Heart right ventricle (tissue), 16 donors: ENCODE measurements around the gene FOXQ1. TPM values are rescaled to one million over a fixed set of nuclear protein-coding genes. Genes with fewer than 3 reads are reported as not detected.

Experiments used
- ATAC-seq, 8 donors: fragments of 200-7000 bp; cut with Tn5 transposase; one replicate each; pipeline ENCODE4 v1.9.1; 2020; ENCODE audit warnings: mild to moderate bottlenecking in 8 of 8, moderate library complexity in 8 of 8, moderate number of reproducible peaks in 1 of 8
- DNase-seq, 2 donors: peaks; one replicate each; pipeline ENCODE4 v3.0.0-alpha.2; 2020
- H3K27ac ChIP-seq, 10 donors: fragments of 200-600 bp; sonication (generic) in 2 of 10; one replicate each; pipeline versions ENCODE4 v1.5.0 to v1.8.0; 2020 to 2022; ENCODE audit warnings: mild to moderate bottlenecking in 3 of 10
- H3K27me3 ChIP-seq, 7 donors: fragments of 200-600 bp; one replicate each; pipeline ENCODE4 v1.8.0; 2021 to 2022; ENCODE audit warnings: mild to moderate bottlenecking in 2 of 7
- H3K36me3 ChIP-seq, 9 donors: fragments of 200-600 bp; sonication (generic) in 1 of 9; one replicate each; pipeline versions ENCODE4 v1.5.0 to v1.8.0; 2020 to 2022; ENCODE audit warnings: mild to moderate bottlenecking in 2 of 9
- H3K4me1 ChIP-seq, 9 donors: fragments of 200-600 bp; sonication (generic) in 1 of 9; one replicate each; pipeline versions ENCODE4 v1.5.0 to v1.8.0; 2020 to 2022; ENCODE audit warnings: mild to moderate bottlenecking in 4 of 9
- H3K4me3 ChIP-seq, 10 donors: fragments of 200-600 bp; sonication (generic) in 2 of 10; one replicate each; pipeline versions ENCODE4 v1.5.0 to v1.8.0; 2020 to 2022; ENCODE audit warnings: mild to moderate bottlenecking in 7 of 10, moderate library complexity in 2 of 10
- H3K9me3 ChIP-seq, 11 donors: fragments of 200-600 bp in 10 of 11; sonication (generic) in 2 of 11; one replicate each; pipeline versions ENCODE4 v1.5.0 to v1.8.0; 2013 to 2022; ENCODE audit warnings: mild to moderate bottlenecking in 2 of 11, control low read depth in 1 of 11, moderate library complexity in 1 of 11
- CTCF ChIP-seq, 9 donors: fragments of 200-600 bp; sonication (generic) in 2 of 9; IDR thresholded peaks; one replicate each; pipeline versions ENCODE4 v1.5.0 to v1.8.0; 2021 to 2022; ENCODE audit warnings: antibody characterized with exemption in 9 of 9, mild to moderate bottlenecking in 5 of 9, moderate library complexity in 1 of 9
- WGBS, 2 donors: extraction: QIAGEN DNeasy Blood & Tissue Kit; methylation state at CpG; one replicate each; pipeline ENCODE4 v1.1.7; 2013; ENCODE audit warnings: inconsistent platforms in 1 of 2; 5-methylcytosine and 5-hydroxymethylcytosine counted together
- intact Hi-C, 10 donors: fragments of 100-400 bp; cut with DNase I; formaldehyde crosslinking; loops; one replicate each; pipeline versions ENCODE4 v1.11.1 to v1.14.2; 2022
- polyA plus RNA-seq, 2 donors: library from polyadenylated mRNA; stranded (reverse); fragments of 200-250 nt; gene quantifications; one replicate each; pipeline ENCODE4 v1.2.3, GENCODE V29; 2013
- total RNA-seq, 10 donors: library from RNA; stranded (reverse); fragmentation: NEBNext Ultra II Directional in 3 of 10; extraction: Animal tissue kit (Norgen Biotek cat#: 25700) in 3 of 10; gene quantifications; one replicate each; pipeline versions ENCODE4 v1.2.1 to v1.2.4, GENCODE V29; 2021 to 2023
- donor health status: Arrhythmogenic right ventricular cardiomyopathy.
- donor health status: ischemic (EF 13 %, LVEDD 7.1; RV severe dilation, severe dysfunction).
- donor health status: healthy with polysubstance abuse.
- donor health status: DM: no; HTN: yes; CAD: no.
- donor health status: DM: no; HTN: no; CAD: no.
- donor health status: ischemic (EF 25% LVEDD 6.9; RV normal size, moderate dysfunction).
- donor health status: ischemic (EF 25% LVEDD 5.7; RV mildly dilated, moderate dysfunction).
- donor health status: healthy.
- donor health status: DM: yes; HTN: yes; CAD: no.
- donor health status: Ischemic cardiomyopathy.
- donor health status: ischemic (EF 35%, LVEDD 5.7; RV mildly dilated, moderate dysfunction).
- donor health status: nonischemic (EF 11% LVEDD 7.7; RV severe dilation, severe dysfunction).
- donor health status: DM: yes; HTN: yes; CAD: no.
- donor health status: PGD.
- donor health status: ischemic (EF 29% LVEDD 5.4; RV normal size, mild dysfunction).
- donor health status: nonischemic (EF 23%, LVEDD 6.1; RV moderate dilation, normal function).

Gene FOXQ1
- total and polyA plus RNA-seq, 12 donors, result not detected

GRCh38 chr6:1263850-1264377 lies 48.0 kb upstream of the FOXQ1 start:
- Histone ChIP-seq H3K36me3 (no peaks in the 10 kb centered on the region), H3K27ac (no peak overlapping the region), H3K27me3 (peaks cover 0 to 39% (median 35%) of the 10 kb centered on the region in 7 donors), H3K4me3 (no peak overlapping the region), H3K4me1 (no peaks in the 10 kb centered on the region), H3K9me3 (no peaks in the 10 kb centered on the region)
- 67 to 73% methylated on average over 10 of the region's 10 CpGs for WGBS, 2 donors
- ATAC-seq, result no peak
- TF ChIP-seq CTCF (IDR thresholded peaks at IDR 0.05), result no peak
- intact Hi-C loops, result no loop called here
- DNase-seq, result no peak

- no peaks in the 10 kb centered on the region for H3K9me3 ChIP-seq
- peaks cover 0 to 45% (median 38%) of the 10 kb centered on the region in 7 donors for H3K27me3 ChIP-seq
- H3K4me3 ChIP-seq, result no peak overlapping the region
- no peaks in the 10 kb centered on the region for H3K4me1 ChIP-seq
- no peak overlapping the region for H3K27ac ChIP-seq
- DNase-seq (no peak), ATAC-seq (no peak)
- no peak for TF ChIP-seq CTCF (IDR thresholded peaks at IDR 0.05)
- intact Hi-C loops, result no loop called here
- no peaks in the 10 kb centered on the region for H3K36me3 ChIP-seq
- 72 to 79% methylated on average over 11 of the region's 11 CpGs for WGBS, 2 donors
Observed at GRCh38 chr6:1264619-1265445, 47.1 kb upstream of the FOXQ1 start.

- 82 to 88% methylated on average over 3 of the region's 3 CpGs for WGBS, 2 donors
- Histone ChIP-seq H3K4me1 (no peaks in the 10 kb centered on the region), H3K36me3 (no peaks in the 10 kb centered on the region), H3K4me3 (no peak overlapping the region), H3K9me3 (no peaks in the 10 kb centered on the region), H3K27ac (no peak overlapping the region), H3K27me3 (peaks cover 0 to 41% (median 35%) of the 10 kb centered on the region in 7 donors)
- DNase-seq (no peak), ATAC-seq (no peak)
- no peak for TF ChIP-seq CTCF (IDR thresholded peaks at IDR 0.05)
- intact Hi-C loops, result no loop called here
Observed at GRCh38 chr6:1266686-1267056, 45.2 kb upstream of the FOXQ1 start.

GRCh38 chr6:1267057-1267732 lies 44.7 kb upstream of the FOXQ1 start:
- no peaks in the 10 kb centered on the region for H3K36me3 ChIP-seq
- no peak overlapping the region for H3K27ac ChIP-seq
- peaks cover 0 to 2% (median 0%) of the 10 kb centered on the region in 11 donors for H3K9me3 ChIP-seq
- peaks cover 0 to 43% (median 38%) of the 10 kb centered on the region in 7 donors for H3K27me3 ChIP-seq
- no peaks in the 10 kb centered on the region for H3K4me1 ChIP-seq
- no peak for DNase-seq
- no peak overlapping the region for H3K4me3 ChIP-seq
- WGBS, 2 donors, result 77 to 78% methylated on average over 8 of the region's 8 CpGs
- no peak for ATAC-seq
- intact Hi-C loops, result no loop called here
- no peak for TF ChIP-seq CTCF (IDR thresholded peaks at IDR 0.05)
